GM12892 (cell line): ENCODE measurements around the gene TBC1D5.

Experiments used
- POLR2A ChIP-seq: IDR thresholded peaks from 2 replicates; pipeline ENCODE4 v1.6.1; 2011; ENCODE audit warnings: low read depth, low read length, control low read depth
- POLR2AphosphoS5 ChIP-seq: IDR thresholded peaks from 2 replicates; pipeline ENCODE4 v1.6.1; 2011; ENCODE audit warnings: low read depth, low read length, control low read depth
- TAF1 ChIP-seq: IDR thresholded peaks from 2 replicates; pipeline ENCODE4 v1.6.1; 2011; ENCODE audit warnings: low read depth, mild to moderate bottlenecking, control low read depth, low read length, borderline replicate concordance

- no peak for TF ChIP-seq POLR2A
- TF ChIP-seq POLR2AphosphoS5, result no peak
- no peak for TF ChIP-seq TAF1
Observed at GRCh38 chr3:17558565-17558964, 183.9 kb downstream of the TBC1D5 start.
